K562 (cell line): ENCODE data around the gene TMEM203. TPM values are rescaled to one million over a fixed set of nuclear protein-coding genes. Genes with fewer than 3 reads are reported as not detected.
A peak's percentile ranks its signal among the peaks of the same experiment; 100 is the strongest.
"Not testable (repeated sequence)": the region's sequence is repeated elsewhere in the genome, so short reads cannot be mapped to it uniquely, and the experiment has no call there.

Experiments
- ATAC-seq: fragments of 200-7000 bp; cut with Tn5 transposase; 3 replicates; pipeline ENCODE4 v1.9.1; 2020; ENCODE audit warnings: moderate library complexity
- BruUV-seq: library from RNA; stranded (reverse); fragments of 400-500 nt; replicated peaks from 2 replicates; lab custom pipeline; 2021; lab: Mats Ljungman, UMichigan
- CTCF ChIA-PET: fragments of 300-600 bp; formaldehyde crosslinking; extraction: SDS; loops from one replicate; lab custom pipeline; 2021; ENCODE audit warnings: low intra/inter-chr PET ratio; lab: Yijun Ruan, JAX
- POLR2A ChIA-PET: fragments of 300-600, 350-650 bp; sonication (Branson Sonifier 250); formaldehyde crosslinking; extraction: SDS; loops from one replicate; lab custom pipeline; 2021; ENCODE audit warnings: antibody characterized with exemption, inconsistent platforms; lab: Yijun Ruan, JAX
- DNase-seq, 4 experiments: peaks; one replicate each; pipeline versions ENCODE4 v3.0.0 to v3.0.0-alpha.2; 2011 to 2018; ENCODE audit warnings: low spot score in 3 of 4, mixed read lengths in 3 of 4; ENCODE audit errors: extremely low read depth in 1 of 4
- FAIRE-seq: peaks from 2 replicates; lab custom pipeline; 2011; peaks lifted over from hg19 to GRCh38; lab: Jason Lieb, UNC
- H2AFZ ChIP-seq: 2 replicates; pipeline ENCODE4 v1.6.0; 2011; ENCODE audit warnings: low read depth, low read length, control low read depth, inconsistent platforms
- H3K27ac ChIP-seq: fragments of 200-600 bp; 3 replicates; pipeline ENCODE4 v1.8.0; 2011; ENCODE audit warnings: low read depth, mild to moderate bottlenecking, control low read depth, inconsistent platforms, low read length, moderate library complexity, mixed read lengths; ENCODE audit errors: extremely low read depth
- H3K27me3 ChIP-seq, 2 experiments: fragments of 300-600 bp in 1 of 2; 2 replicates in 1 of 2; 3 replicates in 1 of 2; pipeline versions ENCODE4 v1.6.0 to v1.8.0; 2011; ENCODE audit warnings: inconsistent platforms in 2 of 2, low read length in 2 of 2, mild to moderate bottlenecking in 1 of 2, mixed read lengths in 1 of 2, moderate library complexity in 1 of 2; ENCODE audit not compliant: control insufficient read depth in 2 of 2, insufficient read depth in 2 of 2
- H3K36me3 ChIP-seq: fragments of 300-600 bp; 3 replicates; pipeline ENCODE4 v1.8.0; 2011; ENCODE audit warnings: mild to moderate bottlenecking, low read length, inconsistent platforms; ENCODE audit not compliant: control insufficient read depth, insufficient read depth
- H3K4me1 ChIP-seq, 2 experiments: fragments of 200-600 bp in 1 of 2; replicated peaks in 1 of 2; 2 replicates in 1 of 2; 3 replicates in 1 of 2; pipeline versions ENCODE4 v1.5.1 to v1.8.0; 2011; ENCODE audit warnings: inconsistent platforms in 2 of 2, low read length in 2 of 2, mild to moderate bottlenecking in 1 of 2, mixed read lengths in 1 of 2, moderate library complexity in 1 of 2; ENCODE audit not compliant: control insufficient read depth in 2 of 2, insufficient read depth in 2 of 2
- H3K4me2 ChIP-seq: 2 replicates; pipeline ENCODE4 v1.6.1; 2011; ENCODE audit warnings: low read length, control low read depth, inconsistent platforms, mixed read lengths; ENCODE audit not compliant: insufficient read depth
- H3K4me3 ChIP-seq: fragments of 200-600 bp; sonication (generic), shearing (Covaris generic); 2 replicates; pipeline ENCODE4 v1.5.1; 2016; ENCODE audit warnings: control low read depth, inconsistent platforms
- H3K79me2 ChIP-seq: fragments of 200-600 bp; 3 replicates; pipeline ENCODE4 v1.8.0; 2011; ENCODE audit warnings: low read length, inconsistent platforms; ENCODE audit not compliant: control insufficient read depth, insufficient read depth
- H3K9ac ChIP-seq, 2 experiments: 2 replicates each; pipeline versions ENCODE4 v1.6.0 to v1.6.1; 2011; ENCODE audit warnings: low read depth in 2 of 2, low read length in 2 of 2, control low read depth in 1 of 2, inconsistent platforms in 1 of 2, mild to moderate bottlenecking in 1 of 2, mixed read lengths in 1 of 2; ENCODE audit not compliant: insufficient read depth in 1 of 2
- H3K9me1 ChIP-seq: one replicate; pipeline ENCODE4 v1.6.0; 2011; ENCODE audit warnings: inconsistent platforms, mild to moderate bottlenecking, low read length, moderate library complexity; ENCODE audit not compliant: control insufficient read depth, insufficient read depth
- H3K9me3 ChIP-seq: replicated peaks from 2 replicates; pipeline ENCODE4 v1.5.1; 2011; ENCODE audit warnings: low read depth, low read length, inconsistent platforms; ENCODE audit not compliant: control insufficient read depth, insufficient read depth
- H4K20me1 ChIP-seq: replicated peaks from 2 replicates; pipeline ENCODE4 v1.6.1; 2011; ENCODE audit warnings: low read length, inconsistent platforms, mixed read lengths; ENCODE audit not compliant: control insufficient read depth, insufficient read depth
- ARHGAP35 ChIP-seq: fragments of 450-650 bp; IDR thresholded peaks from 2 replicates; pipeline ENCODE4 v1.6.1; 2018; ENCODE audit not compliant: partially characterized antibody
- BCOR ChIP-seq: fragments of 450-650 bp; IDR thresholded peaks from 2 replicates; pipeline ENCODE4 v1.6.1; 2016
- MIER1 ChIP-seq: fragments of 450-650 bp; IDR thresholded peaks from 2 replicates; pipeline ENCODE4 v1.6.1; 2016; ENCODE audit warnings: antibody characterized with exemption, mild to moderate bottlenecking, low read depth
- ZBTB40 ChIP-seq, 2 experiments: fragments of 450-650 bp in 1 of 2; sonication (generic) in 1 of 2; formaldehyde crosslinking in 1 of 2; IDR thresholded peaks; 2 replicates each; pipeline versions ENCODE4 v1.7.1 to v1.9.0; 2016 to 2022; ENCODE audit warnings: inconsistent platforms in 1 of 2, mild to moderate bottlenecking in 1 of 2, missing genetic modification reagents in 1 of 2
- WGBS: fragments of 100-300 bp; shearing (Covaris generic); methylation state at CpG from one replicate; pipeline ENCODE4 v1.1.6; 2016; ENCODE audit warnings: low coverage, mixed read lengths; ENCODE audit not compliant: insufficient coverage; ENCODE audit errors: missing lambda C conversion rate; 5-methylcytosine and 5-hydroxymethylcytosine counted together
- in situ Hi-C: fragments of 300-500 bp; cut with MboI; formaldehyde crosslinking; loops from 4 replicates; pipeline ENCODE4 v1.15.0; 2018; ENCODE audit warnings: inconsistent platforms, mixed read lengths
- intact Hi-C: fragments of 100-400 bp; cut with micrococcal nuclease; formaldehyde crosslinking; loops from 2 replicates; pipeline ENCODE4 v1.14.2; 2022
- polyA plus RNA-seq, 8 experiments: library from polyadenylated mRNA; depleted of rRNA in 4 of 8; stranded (reverse) in 5 of 8; unstranded in 3 of 8; fragments of >200 nt; fragmentation: Nextera tagmentation in 2 of 8; fragmentation: Illumina TruSeq in 1 of 8; extraction: Ambion mirVana in 2 of 8; extraction: Trizol in 1 of 8; gene quantifications; 2 replicates each; pipeline versions ENCODE4 v1.2.1 to v1.2.3, GENCODE V29; 2011 to 2014; ENCODE audit warnings: inconsistent platforms in 1 of 8, missing spikeins in 1 of 8
- total RNA-seq, 7 experiments: library from RNA; depleted of rRNA in 6 of 7; stranded (reverse); fragments of >200 nt in 6 of 7; fragmentation: Illumina TruSeq in 2 of 7; extraction: Trizol in 2 of 7; gene quantifications; 2 replicates each; pipeline versions ENCODE4 v1.2.1 to v1.2.3, GENCODE V29; 2011 to 2021; ENCODE audit warnings: low replicate concordance in 1 of 7

The TMEM203 gene
- total and polyA plus RNA-seq, 9 of the 15 experiments (the other 6 are each of a cell fraction or from before 2014, with no cell fraction given), result 8.8 to 59.5 (median 37.6) TPM

DNA sequence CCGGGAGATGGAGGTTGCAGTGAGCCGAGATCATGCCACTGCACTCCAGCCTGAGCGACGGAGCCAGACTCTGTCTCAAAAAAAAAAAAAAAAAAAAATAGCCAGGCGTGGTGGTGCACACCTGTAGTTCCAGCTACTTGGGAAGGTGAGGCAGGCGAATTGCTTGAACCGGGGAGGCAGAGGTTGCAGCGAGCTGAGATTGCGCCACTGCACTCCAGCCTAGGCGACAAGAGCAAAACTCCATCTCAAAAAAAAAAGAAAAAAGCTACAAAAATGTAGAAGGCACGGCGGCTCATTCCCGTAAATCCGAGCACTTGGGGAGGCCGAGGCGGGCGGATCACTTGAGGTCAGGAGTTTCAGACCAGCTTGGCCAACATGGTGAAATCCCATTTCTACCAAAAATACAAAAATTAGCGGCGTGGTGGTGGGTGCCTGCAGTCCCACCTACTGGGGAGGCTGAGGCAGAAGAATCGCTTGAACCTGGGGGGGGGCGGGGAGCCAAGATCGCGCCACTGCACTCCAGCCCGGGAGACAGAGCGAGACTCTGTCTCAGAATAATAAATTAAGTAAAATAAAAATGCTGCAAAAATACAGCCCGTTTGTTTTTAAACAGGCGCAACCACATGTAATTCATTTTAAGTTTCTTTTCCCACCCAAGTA lies 34.2 kb upstream of the TMEM203 start:
- FAIRE-seq; H3K27me3 ChIP-seq; CTCF ChIA-PET; ATAC-seq; BruUV-seq; H3K9me1 ChIP-seq; H3K9me3 ChIP-seq; TF ChIP-seq ZBTB40 (CRISPR knock-in tag; IDR thresholded peaks at IDR 0.05): not testable (repeated sequence)
- Histone ChIP-seq H2AFZ (peak overlapping the region; percentile 85), H3K9ac (peak overlapping the region; percentile 88 to 92), H3K4me3 (peak overlapping the region; percentile 70), H3K4me1 (peaks cover 35 to 91% of the 10 kb centered on the region in 2 experiments), H3K36me3 (peaks cover 30% of the 10 kb centered on the region), H3K79me2 (peaks cover 57% of the 10 kb centered on the region), H3K4me2 (peak overlapping the region; percentile 69), H4K20me1 (peaks cover 30% of the 10 kb centered on the region), H3K27ac (peak overlapping the region; percentile 98)
- POLR2A ChIA-PET, result interaction anchor here (0.6 to 6.5 kb wide), 10 partner anchors 14 to 197 kb away, joined by 3 to 221 read pairs (median 6); partner anchors contain the start of genes MAN1B1, NELFB, NRARP and STPG3
- intact Hi-C loops (loop anchor here (2.0 to 10.0 kb wide), 3 partner anchors 15 to 455 kb away; partner anchors contain the start of genes NELFB and NRARP), in situ Hi-C loops (loop anchor here (25.0 kb wide), 1 partner anchor 452 kb away; the partner anchor contains the start of genes CCDC183 and TMEM141)
- WGBS, result 26% methylated on average over 21 of the region's 27 CpGs
- peak in 1 of 4 experiments; percentile 49 for DNase-seq
- TF ChIP-seq ARHGAP35, result peak; percentile 49
- TF ChIP-seq MIER1, result 0 out of 2 replicates have a peak, but pooled peaks have one; percentile 31
- peak; percentile 46; the same call in 1 of the 2 replicates for TF ChIP-seq BCOR
- 0 out of 2 replicates have a peak, but pooled peaks have one; percentile 47 for TF ChIP-seq ZBTB40 (IDR thresholded peaks at IDR 0.05)
